T-helper 2 cell treated with Interferon-gamma antibody and Interleukin-4, amounts not matched to agents 100 ng/mL and 5 ng/mL, for 36 hours (primary cell): Measurements from ENCODE around the gene ZDHHC13. TPM values are rescaled to one million over a fixed set of nuclear protein-coding genes. Genes with fewer than 3 reads are reported as not detected.

Source experiments
- intact Hi-C: fragments of 100-400 bp; cut with micrococcal nuclease; formaldehyde crosslinking; loops from one replicate; pipeline ENCODE4 v1.15.1; 2023
- total RNA-seq: library from RNA; stranded (reverse); gene quantifications from 2 replicates; pipeline ENCODE4 v1.2.3, GENCODE V29; 2022

Gene ZDHHC13
- total RNA-seq, 1 donor from 2014 or later, result 27.8 TPM

- intact Hi-C loops, result no loop called here
Observed at GRCh38 chr11:19201737-19202605, 85.0 kb downstream of the ZDHHC13 start, which contains the start of gene CSRP3. TSS of gene CSRP3 (minus strand) at chr11:19201983. CDS start at chr11:19192448, 9,535 bp downstream.

DNA sequence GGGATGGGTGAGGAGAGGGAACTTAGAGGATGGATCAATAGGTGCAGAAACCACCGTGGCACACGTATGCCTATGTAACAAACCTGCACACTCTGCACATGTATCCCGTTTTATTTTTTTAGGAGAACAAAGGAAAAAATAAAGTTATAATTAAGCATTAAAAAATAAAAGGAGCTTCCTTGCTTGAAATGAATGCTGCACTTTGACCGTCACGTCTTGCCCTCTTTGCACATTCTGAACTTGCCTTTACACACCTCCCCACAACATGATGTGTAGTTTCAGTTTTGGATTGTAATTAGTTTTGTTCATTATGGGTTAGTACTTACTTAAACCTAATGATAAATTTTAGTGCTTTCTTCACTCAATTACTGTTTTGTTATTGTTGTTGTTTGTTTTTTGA is 87.9 kb downstream of the ZDHHC13 start:
- intact Hi-C loops, result no loop called here

DNA sequence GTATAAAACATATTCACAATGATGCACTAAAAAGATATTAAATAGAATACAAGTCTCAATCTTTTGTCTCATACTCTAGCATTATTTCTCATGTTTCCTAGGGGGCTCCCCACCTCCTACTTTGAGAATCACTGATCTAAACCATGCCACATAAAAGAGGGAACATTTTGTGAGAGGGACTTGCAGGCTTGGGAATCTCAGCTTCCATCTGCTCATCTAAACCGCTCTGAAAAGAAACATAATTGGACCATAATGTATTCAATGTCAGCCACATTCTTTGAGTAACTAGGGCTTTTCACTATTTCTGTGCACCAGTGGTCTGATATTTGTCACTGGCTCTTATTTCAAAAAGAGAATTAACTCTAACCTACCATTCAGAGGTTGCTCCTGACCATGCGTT is 91.2 kb downstream of the ZDHHC13 start:
- intact Hi-C loops, result no loop called here

DNA sequence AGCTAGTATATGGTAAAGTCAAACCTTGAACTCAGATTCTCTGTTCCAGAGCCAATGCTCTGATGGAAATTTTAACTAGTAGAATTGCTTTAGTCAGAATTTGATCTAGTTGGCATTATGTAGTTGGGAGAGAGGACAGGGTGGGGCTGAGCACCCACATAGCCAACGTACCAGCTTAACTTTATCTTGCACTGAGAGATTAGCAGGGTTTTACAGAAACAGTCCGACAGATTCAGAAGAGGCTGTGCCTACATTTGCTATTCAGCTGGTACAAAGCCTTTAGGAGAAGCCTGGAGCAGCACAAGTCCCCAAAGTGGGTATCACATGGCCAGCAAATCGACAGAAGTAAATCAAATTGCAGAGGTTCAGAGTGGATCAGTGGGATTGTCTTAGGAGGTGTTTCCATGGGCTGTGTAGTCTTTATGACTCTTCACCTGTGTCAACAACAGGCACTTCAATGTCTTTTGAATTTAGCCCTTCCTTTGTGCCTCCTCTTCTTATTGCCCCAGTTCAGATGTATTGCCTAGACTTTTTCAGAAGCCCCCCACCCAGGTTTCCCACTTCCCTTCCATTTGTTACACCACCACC is 92.1 kb downstream of the ZDHHC13 start:
- intact Hi-C loops, result no loop called here

DNA sequence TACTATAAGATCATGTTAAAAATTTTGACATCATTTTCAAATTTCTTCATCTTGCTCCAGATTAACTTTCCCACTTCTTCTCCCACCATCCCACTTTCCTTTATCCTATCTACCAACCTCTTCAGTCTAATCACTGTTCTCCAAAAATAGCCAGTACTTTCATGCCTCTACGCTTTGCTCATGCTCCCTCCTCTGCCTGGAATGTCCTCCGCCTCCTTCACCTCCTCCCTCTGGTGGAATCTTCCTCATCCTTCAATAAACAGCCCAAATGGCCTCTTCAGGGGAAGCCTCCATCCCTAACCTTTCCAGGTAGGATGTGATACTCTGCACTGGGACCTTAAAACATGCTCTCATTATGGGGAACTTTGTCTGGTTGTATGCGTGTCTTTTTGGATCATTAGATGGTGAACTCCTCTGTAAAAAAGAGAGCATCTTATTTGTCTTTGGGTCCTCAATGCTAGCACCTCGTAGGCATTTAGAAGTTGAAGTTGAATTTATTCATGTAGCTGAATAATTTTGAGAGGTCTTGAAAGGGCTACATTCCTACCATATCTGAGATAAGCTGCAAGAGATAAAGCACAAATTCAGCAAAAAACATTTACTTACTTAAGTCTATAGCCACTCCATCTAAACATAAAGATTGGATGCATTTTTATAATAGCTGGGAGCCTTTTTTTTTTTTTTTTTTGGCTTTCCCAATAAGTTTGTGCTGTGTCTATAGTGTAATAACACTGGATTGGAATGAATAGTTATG is 92.8 kb downstream of the ZDHHC13 start:
- intact Hi-C loops, result no loop called here

GRCh38 chr11:19216021-19216420 is 99.1 kb downstream of the ZDHHC13 start:
- intact Hi-C loops, result no loop called here

DNA sequence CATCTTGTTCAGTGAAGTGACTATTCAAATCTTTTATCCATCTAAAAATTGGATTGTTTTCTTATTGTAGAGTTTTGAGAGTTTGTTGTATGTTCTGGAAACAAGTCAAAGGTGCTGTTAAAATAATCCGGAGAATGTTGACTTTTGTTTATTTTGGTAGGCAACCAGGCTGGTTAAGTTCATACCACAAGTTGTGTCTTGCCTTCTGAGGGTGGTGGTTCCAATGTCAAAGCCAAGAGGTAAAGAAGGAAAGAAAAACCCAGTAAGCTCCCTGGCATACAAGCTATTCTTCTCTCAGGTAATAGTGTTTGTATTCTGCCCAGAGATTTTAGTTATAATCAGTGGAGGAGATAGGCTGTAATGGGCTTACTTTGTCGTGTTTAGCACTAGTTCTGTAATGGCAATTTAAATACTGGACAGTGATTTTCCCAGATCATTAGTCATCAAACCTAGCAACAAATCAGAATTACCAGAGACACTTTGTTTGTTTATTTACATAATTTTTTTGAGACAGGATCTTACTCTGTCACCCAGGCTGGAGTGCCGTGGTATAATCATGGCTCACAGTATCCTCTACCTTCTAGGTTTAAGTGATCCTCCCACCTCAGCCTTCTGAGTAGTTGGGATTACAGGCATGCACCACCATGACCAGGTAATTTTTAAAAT is 99.9 kb downstream of the ZDHHC13 start:
- intact Hi-C loops, result no loop called here

DNA sequence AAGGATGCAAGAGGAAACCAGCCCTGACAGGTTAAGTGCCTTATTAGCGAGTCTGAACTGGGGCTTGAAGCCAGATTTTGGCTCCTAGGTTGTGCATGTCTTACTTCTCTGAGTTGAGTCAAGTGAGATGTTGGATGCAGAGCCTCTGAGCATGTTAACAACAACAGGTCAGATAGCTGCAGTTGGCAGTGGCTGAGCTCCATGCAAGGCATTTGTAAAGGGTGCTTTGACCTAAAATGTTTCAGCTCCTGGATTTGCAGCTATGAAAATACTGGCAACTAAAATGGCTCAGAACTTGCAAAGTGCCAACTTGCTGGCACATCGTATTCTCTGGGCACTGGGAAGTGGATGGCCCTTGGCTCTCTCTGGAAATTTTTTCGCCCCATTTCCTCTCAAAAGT is 101.2 kb downstream of the ZDHHC13 start:
- intact Hi-C loops, result no loop called here

- intact Hi-C loops, result no loop called here
Observed at GRCh38 chr11:19218786-19219460, 102.0 kb downstream of the ZDHHC13 start.

DNA sequence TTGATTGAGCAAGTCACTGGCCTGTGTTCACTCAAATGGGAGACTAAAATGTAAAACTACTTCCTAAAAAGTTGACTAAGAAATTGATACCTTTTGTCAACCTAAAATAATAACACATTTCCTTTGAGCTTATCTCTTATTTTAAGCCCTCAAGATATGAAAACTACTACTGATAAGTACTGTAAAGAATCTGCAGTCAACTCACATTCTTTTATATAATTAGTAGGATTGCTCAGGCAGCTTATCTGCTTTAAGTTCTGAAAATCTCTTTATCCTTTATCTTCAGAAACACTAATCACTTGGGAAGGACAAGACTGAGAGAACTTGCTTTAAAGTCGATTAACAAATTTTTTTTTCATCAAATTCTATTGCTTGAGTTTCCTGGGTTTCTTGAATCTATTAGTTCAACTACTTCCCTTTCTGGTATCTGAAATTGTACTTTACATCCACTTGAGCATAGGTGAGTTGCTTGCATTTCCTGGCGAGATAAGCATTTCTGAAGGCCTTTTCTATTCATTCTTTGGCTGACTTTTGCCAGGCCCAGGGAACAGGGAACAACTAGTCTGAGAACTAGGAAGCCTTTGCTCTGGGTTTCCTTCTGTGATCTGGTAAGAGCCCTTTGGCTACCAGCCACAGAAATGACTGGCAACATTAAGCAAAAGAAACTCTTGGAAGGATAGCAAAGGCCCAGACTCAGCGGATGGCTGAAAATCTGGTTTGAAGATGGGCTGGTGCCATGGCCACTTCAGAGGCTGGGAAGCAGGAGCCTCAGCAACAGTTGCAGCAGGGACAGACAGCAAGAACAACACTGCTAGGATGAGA is 104.1 kb downstream of the ZDHHC13 start:
- intact Hi-C loops, result no loop called here

GRCh38 chr11:19225123-19225522 is 108.2 kb downstream of the ZDHHC13 start:
- intact Hi-C loops, result no loop called here

- intact Hi-C loops, result no loop called here
Observed at GRCh38 chr11:19225581-19225980, 108.6 kb downstream of the ZDHHC13 start.

Other genes with a start within 250 kb of the ZDHHC13 start
- gene MRGPRX1, start 177.8 kb upstream of the ZDHHC13 start, total RNA-seq, result not detected in 2 replicates
- not detected in 2 replicates for gene MRGPRX2, start 56.5 kb upstream of the ZDHHC13 start, total RNA-seq
- not detected in 2 replicates for gene CSRP3, start 84.8 kb downstream of the ZDHHC13 start, total RNA-seq
- gene E2F8, start 123.8 kb downstream of the ZDHHC13 start, total RNA-seq, result 41.9 and 42.6 TPM in 2 replicates